ENCODE data around the gene AHCYL2.
A peak's percentile ranks its signal among the peaks of the same experiment; 100 is the strongest.
"Not testable (repeated sequence)": the region's sequence is repeated elsewhere in the genome, so short reads cannot be mapped to it uniquely, and the experiment has no call there.

Gene AHCYL2

DNA sequence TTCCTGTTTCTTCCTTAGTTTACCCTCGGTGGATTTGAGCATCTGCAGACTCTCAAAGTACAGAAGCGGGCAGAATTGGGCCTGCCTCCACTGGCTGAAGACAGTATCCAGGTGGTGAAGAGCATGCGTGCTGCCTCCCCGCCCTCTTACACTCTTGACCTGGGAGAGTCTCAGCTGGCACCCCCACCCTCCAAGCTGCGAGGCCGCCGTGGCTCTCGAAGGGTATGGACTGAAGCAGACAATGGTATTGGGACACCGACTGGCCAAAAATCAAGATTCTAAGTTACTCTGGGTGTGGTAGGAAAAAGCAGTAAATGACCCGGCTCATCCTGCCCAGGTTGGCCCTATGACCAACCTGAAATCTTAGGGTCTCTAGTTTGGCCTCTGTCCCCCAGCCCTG lies 231.6 kb downstream of the AHCYL2 start:
- no peak for DNase-seq (ENCODE audit: low read depth)

DNA sequence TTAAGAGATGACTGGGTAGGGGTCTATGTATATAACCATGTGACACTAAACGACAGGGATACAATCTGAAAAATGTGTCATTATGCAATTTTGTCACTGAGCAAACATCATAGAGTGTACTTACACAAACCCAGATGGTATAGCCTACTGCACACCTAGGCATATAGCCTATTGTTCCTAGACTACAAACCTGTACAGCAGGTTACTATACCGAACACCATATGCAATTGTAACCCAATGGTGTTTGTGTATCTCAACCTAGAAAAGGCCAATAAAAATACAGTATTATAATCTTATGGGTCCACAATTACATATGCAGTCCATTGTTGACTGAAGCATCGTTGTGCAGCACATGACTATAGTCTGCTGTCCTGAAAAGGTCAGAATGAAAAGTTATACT lies 232.3 kb downstream of the AHCYL2 start:
- no peak for DNase-seq (ENCODE audit: low read depth)

DNA sequence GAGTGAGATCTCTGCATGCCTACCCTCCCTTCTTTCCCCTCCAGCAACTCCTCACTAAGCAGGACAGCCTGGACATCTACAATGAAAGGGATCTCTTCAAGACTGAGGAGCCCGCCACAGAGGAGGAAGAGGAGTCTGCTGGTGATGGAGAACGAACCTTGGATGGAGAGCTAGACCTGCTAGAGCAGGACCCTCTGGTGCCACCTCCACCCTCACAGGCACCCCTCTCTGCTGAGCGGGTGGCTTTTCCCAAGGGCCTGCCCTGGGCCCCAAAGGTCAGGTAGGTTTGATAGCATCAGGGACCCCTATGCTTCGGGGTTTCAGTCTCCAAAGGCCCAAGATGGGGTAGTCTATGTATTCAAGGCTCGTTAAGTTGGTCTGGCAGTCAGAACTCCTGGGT lies 233.3 kb downstream of the AHCYL2 start:
- no peak for DNase-seq (ENCODE audit: low read depth)

DNA sequence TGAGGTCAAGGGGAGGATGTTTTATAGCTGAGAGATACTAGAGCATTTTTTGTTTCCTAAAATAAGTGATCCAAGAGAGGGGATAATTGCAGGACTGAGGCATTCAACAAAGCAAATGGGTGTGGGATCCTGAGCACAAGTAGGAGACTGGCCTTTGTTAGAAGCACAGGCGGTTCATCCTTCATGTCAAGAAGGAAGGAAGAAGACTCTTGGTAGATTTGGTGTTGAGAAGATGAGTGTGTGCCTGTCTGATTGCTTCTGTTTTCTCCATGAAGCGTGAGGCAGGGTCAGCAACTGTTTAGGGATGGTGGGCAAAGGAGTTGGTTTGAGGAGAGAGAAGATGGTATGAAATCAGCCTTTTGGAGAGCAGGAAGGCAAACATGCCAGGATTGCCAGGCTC lies 237.0 kb downstream of the AHCYL2 start:
- DNase-seq (ENCODE audit: low read depth) = no peak

DNA sequence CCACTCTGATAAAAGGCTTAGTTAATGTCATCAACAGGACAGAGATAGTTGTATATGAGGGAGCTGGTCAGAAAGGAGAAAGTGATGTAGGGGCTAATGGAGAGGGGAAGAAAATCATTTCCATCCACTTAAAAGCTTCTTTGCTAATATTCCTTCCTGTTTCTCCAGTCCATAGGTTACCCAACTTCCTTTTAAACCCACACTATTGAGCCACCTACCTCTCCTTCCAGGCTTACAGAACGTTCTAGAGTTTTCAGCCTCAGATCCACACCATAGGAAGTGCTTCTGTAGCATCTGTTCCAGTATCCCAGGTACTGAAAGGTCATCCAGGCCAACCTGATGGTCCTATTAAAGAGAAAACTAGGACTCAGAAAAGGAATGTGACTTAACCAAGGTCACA lies 237.6 kb downstream of the AHCYL2 start:
- DNase-seq (ENCODE audit: low read depth) = no peak

DNA sequence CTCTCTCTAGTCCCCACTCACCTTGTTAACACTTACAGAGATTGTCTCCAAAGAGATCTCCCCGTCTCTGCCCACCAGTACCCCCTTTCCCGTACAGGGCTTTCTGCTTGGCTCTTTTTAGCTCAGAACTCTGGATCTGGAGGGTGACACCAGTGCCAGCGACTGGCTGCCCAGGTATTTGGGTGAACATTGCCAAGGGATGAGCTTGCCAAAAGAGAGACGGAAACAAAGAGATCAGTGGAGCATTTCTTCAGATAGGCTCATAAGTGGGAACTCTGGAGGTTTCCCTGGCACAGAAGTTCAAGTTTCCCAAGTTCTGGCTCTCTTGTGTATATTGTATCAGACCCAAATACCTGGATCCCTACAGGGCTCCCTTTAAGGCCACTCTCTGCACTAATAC lies 239.4 kb downstream of the AHCYL2 start:
- no peak for DNase-seq (ENCODE audit: low read depth)

DNA sequence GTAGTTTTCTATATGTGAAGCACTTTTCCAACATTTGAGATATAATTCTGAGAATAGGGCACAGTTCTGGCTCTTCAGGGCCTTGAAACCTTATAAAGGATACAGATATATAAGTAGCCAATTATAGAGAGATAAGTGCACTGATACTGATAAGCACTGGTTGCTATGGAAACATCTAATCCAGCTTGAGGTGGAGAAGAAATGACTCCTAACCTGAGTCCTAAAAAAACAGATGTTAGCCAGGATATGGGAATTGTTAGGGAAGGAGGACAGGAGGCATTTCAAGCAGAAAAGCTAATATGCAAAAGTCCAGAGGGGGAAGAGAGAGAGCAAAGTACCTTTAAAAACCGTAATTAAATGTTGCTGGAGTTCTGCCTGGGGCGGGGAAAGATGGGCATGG lies 240.2 kb downstream of the AHCYL2 start:
- DNase-seq (ENCODE audit: low read depth) = no peak

DNA sequence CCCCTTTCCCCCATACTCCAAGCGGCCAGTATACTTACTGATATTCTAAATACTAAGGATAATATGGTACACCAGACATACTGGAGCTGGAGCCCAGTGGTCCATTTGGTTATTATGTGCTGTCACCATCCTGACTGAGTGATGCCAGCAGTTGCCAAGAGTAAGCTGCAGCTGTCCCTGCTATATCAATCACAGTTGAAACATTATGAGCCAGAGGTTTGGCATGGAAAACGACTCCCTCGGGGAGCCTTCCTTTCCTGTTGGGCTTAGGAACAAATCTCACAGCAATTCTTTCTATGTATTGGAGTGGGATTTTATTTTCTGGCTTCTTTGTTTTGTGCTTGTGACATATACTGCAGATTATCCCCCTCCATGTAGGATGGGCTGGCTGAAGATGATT lies 242.0 kb downstream of the AHCYL2 start:
- no peak for DNase-seq (ENCODE audit: low read depth)

DNA sequence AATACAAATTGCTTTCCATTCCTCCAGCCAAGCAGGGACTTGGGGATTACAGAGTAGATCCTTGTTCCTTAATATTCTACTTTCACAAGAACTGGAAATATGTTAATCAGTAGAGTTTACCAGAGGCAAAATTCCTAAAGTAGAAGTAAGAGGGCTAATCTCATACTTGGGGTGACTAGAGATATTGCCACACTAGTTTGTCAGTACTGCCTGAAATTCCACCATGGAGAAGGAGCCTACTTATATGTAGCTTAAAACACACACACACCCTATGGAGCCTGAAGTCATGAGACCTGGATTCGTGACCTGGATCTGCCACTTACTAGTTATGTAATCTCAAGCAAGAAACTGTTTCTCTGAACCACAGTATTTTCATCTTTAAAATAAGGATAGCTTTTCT lies 243.3 kb downstream of the AHCYL2 start:
- DNase-seq (ENCODE audit: low read depth) = peak; percentile 87

DNA sequence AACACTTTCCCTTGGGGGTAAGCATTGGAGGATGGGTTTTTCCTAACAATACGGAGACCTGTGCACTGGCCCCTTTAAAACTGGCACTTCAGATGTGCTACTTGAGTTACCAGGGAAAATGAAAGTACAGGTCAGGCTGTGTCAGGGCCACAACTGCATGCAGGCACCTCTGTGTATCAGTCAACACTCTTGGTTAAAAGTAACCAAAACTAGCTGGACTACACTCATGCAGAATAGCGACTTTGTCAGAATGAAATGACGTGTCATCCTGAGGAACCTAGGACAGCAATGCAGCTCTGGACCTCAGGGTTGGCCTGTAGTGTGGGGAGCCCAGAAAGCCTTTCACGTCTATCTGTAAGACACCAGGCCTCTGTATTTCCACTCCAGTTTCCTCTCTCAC lies 243.7 kb downstream of the AHCYL2 start:
- DNase-seq (ENCODE audit: low read depth) = no peak

DNA sequence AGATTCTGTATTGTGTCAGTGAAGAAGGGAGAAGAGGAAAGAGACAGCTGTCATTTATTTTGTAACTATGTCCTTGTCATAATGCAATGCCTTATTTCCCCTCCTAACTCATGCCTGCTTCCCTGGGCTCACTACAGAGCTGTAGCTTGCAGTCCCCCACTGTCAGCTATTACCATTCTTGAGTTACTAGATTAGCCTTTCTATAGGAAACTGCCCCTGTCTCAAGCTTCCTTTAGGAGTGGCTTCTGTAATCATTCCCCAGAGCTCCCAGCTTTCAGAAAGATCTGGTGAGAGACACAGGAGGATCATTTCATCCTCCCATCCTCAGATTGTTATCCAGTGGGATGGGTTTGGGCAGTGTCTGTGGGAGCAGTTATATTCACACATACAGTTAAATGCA lies 245.1 kb downstream of the AHCYL2 start:
- DNase-seq (ENCODE audit: low read depth) = no peak

DNA sequence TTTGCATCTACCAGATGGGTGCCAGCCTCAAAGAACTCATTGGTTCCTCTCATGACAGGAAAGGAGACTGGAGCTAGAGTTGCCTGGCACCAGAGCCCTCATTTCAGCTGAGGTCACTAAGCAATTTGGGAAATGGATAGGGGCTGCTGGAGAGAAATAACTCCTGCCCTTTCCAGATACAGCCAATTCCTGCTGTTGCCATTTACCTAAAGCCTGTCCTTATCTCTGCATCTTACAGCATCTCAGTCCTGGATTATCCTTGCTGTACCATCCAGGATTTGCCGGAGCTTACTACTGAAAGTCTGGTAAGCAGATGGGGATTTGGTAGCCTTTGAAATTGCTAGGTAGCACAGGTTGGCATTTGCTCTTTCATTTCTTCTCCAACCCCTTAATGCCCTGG lies 245.6 kb downstream of the AHCYL2 start:
- no peak for DNase-seq (ENCODE audit: low read depth)

DNA sequence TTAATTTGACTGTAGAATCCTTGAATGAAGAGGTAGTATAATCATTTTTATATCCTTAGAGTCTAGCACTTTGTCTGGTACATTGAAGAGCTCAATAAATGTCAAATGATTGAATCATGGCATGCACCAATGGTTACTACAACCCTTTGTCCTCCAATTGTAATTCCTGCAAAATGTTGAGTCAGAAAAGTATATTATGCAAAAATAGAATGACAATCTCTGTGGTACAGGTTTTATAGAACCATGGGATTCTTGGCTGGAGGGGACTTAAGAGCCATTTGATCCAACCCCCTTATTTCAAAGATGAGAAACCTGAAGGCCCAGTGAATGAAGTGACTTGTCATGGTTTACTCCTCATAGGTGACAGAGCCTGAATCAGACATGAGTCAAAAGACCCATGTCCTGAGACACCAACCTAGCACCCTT lies 246.6 kb downstream of the AHCYL2 start:
- DNase-seq (ENCODE audit: low read depth) = no peak

DNA sequence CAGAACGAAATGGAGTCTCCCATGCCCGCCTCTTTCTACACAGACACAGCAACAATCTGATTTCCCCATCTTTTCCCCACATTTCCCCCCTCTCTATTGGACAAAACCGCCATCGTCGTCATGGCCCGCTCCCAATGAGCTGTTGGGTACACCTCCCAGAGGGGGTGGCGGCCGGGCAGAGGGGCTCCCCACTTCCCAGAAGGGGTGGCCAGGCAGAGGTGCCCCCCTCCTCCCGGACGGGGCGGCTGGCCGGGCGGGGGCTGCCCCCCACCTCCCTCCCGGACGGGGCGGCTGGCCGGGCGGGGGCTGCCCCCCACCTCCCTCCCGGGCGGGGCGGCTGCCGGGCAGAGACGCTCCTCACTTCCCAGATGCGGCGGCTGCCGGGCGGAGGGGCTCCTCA lies 251.1 kb downstream of the AHCYL2 start:
- DNase-seq (ENCODE audit: low read depth) = not testable (repeated sequence)

DNA sequence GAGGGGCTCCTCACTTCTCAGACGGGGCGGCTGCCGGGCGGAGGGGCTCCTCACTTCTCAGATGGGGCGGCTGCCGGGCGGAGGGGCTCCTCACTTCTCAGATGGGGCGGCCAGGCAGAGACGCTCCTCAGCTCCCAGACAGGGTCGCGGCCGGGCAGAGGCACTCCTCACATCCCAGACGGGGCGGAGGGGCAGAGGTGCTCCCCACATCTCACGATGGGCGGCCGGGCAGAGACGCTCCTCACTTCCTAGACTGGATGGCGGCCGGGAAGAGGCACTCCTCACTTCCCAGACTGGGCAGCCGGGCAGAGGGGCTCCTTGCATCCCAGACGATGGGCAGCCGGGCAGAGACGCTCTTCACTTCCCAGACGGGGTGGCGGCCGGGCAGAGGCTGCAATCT lies 251.6 kb downstream of the AHCYL2 start:
- DNase-seq (ENCODE audit: low read depth) = not testable (repeated sequence)
